ENCODE results near the gene GRHL3. TPM values are rescaled to one million over a fixed set of nuclear protein-coding genes. Genes with fewer than 3 reads are reported as not detected.

Gene GRHL3
- total and polyA plus RNA-seq, 7 donors, result 0.23 to 0.63 TPM; not detected in 5

- WGBS, 2 donors, result 75 to 88% methylated on average over 3 of the region's 3 CpGs
- TF ChIP-seq POLR2A (IDR thresholded peaks at IDR 0.05), result no peak
- no peak for TF ChIP-seq POLR2AphosphoS5 (IDR thresholded peaks at IDR 0.05)
- TF ChIP-seq CTCF (IDR thresholded peaks at IDR 0.05), result no peak
- no peak for TF ChIP-seq EP300 (IDR thresholded peaks at IDR 0.05)
- H3K27ac ChIP-seq, result no peak overlapping the region
Measured at GRCh38 chr1:24311234-24311633, 7.9 kb upstream of the GRHL3 start.

GRCh38 chr1:24311741-24312140, 7.4 kb upstream of the GRHL3 start:
- Histone ChIP-seq H3K4me1 (no peaks in the 10 kb centered on the region), H3K27me3 (peaks cover under 1 to 9% (median 3%) of the 10 kb centered on the region in 3 donors), H3K9me3 (no peaks in the 10 kb centered on the region), H3K36me3 (no peaks in the 10 kb centered on the region), H3K27ac (no peak overlapping the region), H3K4me3 (no peak overlapping the region)
- TF ChIP-seq POLR2A (IDR thresholded peaks at IDR 0.05), result no peak
- no peak for TF ChIP-seq CTCF (IDR thresholded peaks at IDR 0.05)
- no peak for TF ChIP-seq POLR2AphosphoS5 (IDR thresholded peaks at IDR 0.05)
- no peak for TF ChIP-seq EP300 (IDR thresholded peaks at IDR 0.05)
- intact Hi-C loops (cut with DNase I), result no loop called here
- 76 to 82% methylated on average over 1 of the region's 1 CpG for WGBS, 2 donors
- no peak for DNase-seq

More at GRCh38 chr1:24311234-24311633, 7.9 kb upstream of the GRHL3 start:
- Histone ChIP-seq H3K27me3 (peaks cover 0 to 8% (median 3%) of the 10 kb centered on the region in 3 donors), H3K4me3 (no peak overlapping the region), H3K4me1 (no peaks in the 10 kb centered on the region), H3K36me3 (no peaks in the 10 kb centered on the region), H3K9me3 (no peaks in the 10 kb centered on the region)
- intact Hi-C loops (cut with DNase I), result no loop called here
- DNase-seq, result no peak

DNA sequence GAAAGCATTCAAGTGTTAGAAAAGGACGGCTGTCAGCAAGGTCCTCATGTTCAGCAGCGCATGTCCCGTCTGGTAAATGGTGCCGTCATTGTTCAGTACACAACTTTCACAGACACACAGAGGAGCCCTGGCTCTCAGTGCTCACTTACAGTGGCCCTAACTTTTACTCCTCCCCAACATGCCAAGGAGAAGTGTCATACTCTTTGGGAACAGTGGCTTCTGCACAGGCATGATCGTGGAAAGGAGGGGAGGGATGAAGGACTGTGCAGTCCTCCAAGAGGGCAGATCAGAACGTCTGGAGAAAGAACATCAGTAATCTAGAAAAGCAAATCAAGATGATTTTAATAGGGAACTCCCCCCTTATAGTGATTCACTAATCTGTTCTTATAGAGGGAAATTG, 3.8 kb upstream of the GRHL3 start:
- Histone ChIP-seq H3K9me3 (no peaks in the 10 kb centered on the region), H3K36me3 (no peaks in the 10 kb centered on the region), H3K4me3 (no peak overlapping the region), H3K27ac (no peak overlapping the region), H3K4me1 (peaks cover 0 to 8% (median 3%) of the 10 kb centered on the region in 4 donors), H3K27me3 (peaks cover 3 to 37% (median 12%) of the 10 kb centered on the region in 3 donors)
- 77 to 78% methylated on average over 6 of the region's 6 CpGs for WGBS, 2 donors
- DNase-seq, result no peak
- TF ChIP-seq CTCF (IDR thresholded peaks at IDR 0.05) (no peak), POLR2AphosphoS5 (IDR thresholded peaks at IDR 0.05) (no peak), EP300 (IDR thresholded peaks at IDR 0.05) (no peak), POLR2A (IDR thresholded peaks at IDR 0.05) (no peak)
- intact Hi-C loops (cut with DNase I), result no loop called here

DNA sequence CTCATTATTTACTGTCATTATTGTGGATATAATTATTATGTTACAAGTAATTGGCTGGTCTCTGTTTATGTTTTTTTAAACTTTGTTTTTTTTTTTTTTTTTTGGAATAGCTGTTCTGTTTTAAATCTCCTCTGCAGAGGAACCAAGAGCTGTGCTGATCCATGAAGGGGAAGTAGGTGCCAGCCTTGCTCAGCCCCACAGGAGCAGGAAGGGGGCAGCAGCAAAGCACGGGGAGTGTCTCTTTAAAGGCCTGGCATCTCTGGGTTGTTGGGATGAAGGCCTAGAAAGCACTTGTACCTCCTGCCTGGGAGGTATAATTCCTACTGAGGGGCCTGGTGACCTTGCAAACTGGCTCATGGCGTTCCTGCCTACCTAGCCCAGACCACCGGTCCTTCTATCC, 2.5 kb upstream of the GRHL3 start:
- intact Hi-C loops (cut with DNase I), result no loop called here
- H3K27ac ChIP-seq, result no peak overlapping the region
- H3K9me3 ChIP-seq, result no peaks in the 10 kb centered on the region
- TF ChIP-seq POLR2A (IDR thresholded peaks at IDR 0.05) (no peak), CTCF (IDR thresholded peaks at IDR 0.05) (no peak), EP300 (IDR thresholded peaks at IDR 0.05) (no peak), POLR2AphosphoS5 (IDR thresholded peaks at IDR 0.05) (no peak)
- no peak overlapping the region for H3K4me3 ChIP-seq
- H3K4me1 ChIP-seq, result peaks cover 0 to 14% (median 9%) of the 10 kb centered on the region in 4 donors
- no peak for DNase-seq
- H3K36me3 ChIP-seq, result no peaks in the 10 kb centered on the region
- WGBS, 2 donors, result 69 to 73% methylated on average over 3 of the region's 3 CpGs
- H3K27me3 ChIP-seq, result peaks cover 3 to 37% (median 12%) of the 10 kb centered on the region in 3 donors

DNA sequence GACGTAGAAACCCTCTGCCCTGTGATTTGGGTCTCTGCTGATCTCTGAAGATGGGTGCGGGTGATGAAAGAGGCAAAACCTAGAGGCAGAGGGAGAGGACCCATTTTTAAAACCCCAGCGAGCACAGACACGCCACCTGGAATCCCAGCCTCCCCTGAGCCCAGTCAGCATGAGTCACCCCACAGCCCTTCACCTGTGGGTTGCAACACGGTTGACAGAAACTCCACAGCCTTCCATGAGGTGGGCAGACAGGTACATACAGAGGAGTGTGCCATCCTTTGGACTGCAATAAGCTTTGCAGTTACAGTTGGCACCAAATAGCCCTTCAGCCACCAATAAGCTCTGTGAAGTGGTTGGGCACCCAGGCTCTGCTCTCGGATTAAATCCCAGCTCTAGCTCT, 2.1 kb upstream of the GRHL3 start:
- intact Hi-C loops (cut with DNase I), result no loop called here
- Histone ChIP-seq H3K9me3 (no peaks in the 10 kb centered on the region), H3K36me3 (no peaks in the 10 kb centered on the region), H3K27ac (no peak overlapping the region), H3K4me1 (peaks cover 0 to 19% (median 13%) of the 10 kb centered on the region in 4 donors), H3K4me3 (no peak overlapping the region), H3K27me3 (peaks cover 3 to 37% (median 12%) of the 10 kb centered on the region in 3 donors)
- DNase-seq, result no peak
- TF ChIP-seq EP300 (IDR thresholded peaks at IDR 0.05) (no peak), POLR2A (IDR thresholded peaks at IDR 0.05) (no peak), CTCF (IDR thresholded peaks at IDR 0.05) (no peak), POLR2AphosphoS5 (IDR thresholded peaks at IDR 0.05) (no peak)
- 71 to 80% methylated on average over 6 of the region's 6 CpGs for WGBS, 2 donors
